Sigmoid colon (tissue), 4 donors: ENCODE results near the gene CD300LD.

Experiments
- EP300 ChIP-seq, 4 donors: sonication (generic); formaldehyde crosslinking; IDR thresholded peaks; one replicate each; pipeline ENCODE4 v1.6.1; 2017; ENCODE audit warnings: antibody characterized with exemption in 4 of 4
- POLR2A ChIP-seq, 2 donors: fragments of 450-650 bp; IDR thresholded peaks; one replicate each; pipeline ENCODE4 v1.6.1; 2016; ENCODE audit warnings: antibody characterized with exemption in 2 of 2, mild to moderate bottlenecking in 2 of 2, moderate library complexity in 2 of 2
- POLR2AphosphoS5 ChIP-seq, 4 donors: sonication (generic); formaldehyde crosslinking; IDR thresholded peaks; one replicate each; pipeline ENCODE4 v1.6.1; 2017; ENCODE audit warnings: antibody characterized with exemption in 4 of 4
- TF ChIP-seq, protein P1 (sequence below), 4 experiments: fragments of 450-650 bp in 3 of 4; fragments of 200-600 bp in 1 of 4; IDR thresholded peaks; one replicate each; pipeline ENCODE4 v1.5.1; 2016 to 2019; ENCODE audit warnings: antibody characterized with exemption in 4 of 4, mild to moderate bottlenecking in 3 of 4, moderate library complexity in 2 of 4

DNA sequence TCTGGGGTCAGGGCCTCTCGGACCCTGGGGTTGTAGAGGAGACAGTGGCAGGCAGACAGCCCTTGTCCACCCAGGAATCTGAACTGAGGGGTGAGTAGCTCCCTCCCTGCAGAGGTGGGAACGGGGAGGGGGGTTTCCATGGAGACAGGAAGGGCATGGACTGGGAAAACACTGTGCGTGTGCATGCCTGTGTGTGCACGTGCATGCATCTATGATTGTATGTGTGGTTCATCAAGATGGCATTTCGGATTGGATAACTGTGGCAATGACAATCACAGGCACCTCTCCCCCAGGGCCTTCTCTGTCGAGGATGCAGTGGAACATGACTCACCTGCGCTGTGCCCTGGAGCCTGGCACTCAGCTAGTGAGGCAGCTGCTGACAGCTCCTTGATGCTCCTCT lies 40.0 kb downstream of the CD300LD start:
- TF ChIP-seq, protein P1, sequence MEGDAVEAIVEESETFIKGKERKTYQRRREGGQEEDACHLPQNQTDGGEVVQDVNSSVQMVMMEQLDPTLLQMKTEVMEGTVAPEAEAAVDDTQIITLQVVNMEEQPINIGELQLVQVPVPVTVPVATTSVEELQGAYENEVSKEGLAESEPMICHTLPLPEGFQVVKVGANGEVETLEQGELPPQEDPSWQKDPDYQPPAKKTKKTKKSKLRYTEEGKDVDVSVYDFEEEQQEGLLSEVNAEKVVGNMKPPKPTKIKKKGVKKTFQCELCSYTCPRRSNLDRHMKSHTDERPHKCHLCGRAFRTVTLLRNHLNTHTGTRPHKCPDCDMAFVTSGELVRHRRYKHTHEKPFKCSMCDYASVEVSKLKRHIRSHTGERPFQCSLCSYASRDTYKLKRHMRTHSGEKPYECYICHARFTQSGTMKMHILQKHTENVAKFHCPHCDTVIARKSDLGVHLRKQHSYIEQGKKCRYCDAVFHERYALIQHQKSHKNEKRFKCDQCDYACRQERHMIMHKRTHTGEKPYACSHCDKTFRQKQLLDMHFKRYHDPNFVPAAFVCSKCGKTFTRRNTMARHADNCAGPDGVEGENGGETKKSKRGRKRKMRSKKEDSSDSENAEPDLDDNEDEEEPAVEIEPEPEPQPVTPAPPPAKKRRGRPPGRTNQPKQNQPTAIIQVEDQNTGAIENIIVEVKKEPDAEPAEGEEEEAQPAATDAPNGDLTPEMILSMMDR (IDR thresholded peaks at IDR 0.05): no peak
- TF ChIP-seq POLR2A (IDR thresholded peaks at IDR 0.05) (no peak), EP300 (IDR thresholded peaks at IDR 0.05) (no peak), POLR2AphosphoS5 (IDR thresholded peaks at IDR 0.05) (no peak)
